ENCODE data around the gene GDNF.

- TF ChIP-seq CTCF (IDR thresholded peaks at IDR 0.05 in 4 of 5, conservative IDR thresholded peaks at IDR 0.05 in 1 of 5) (no peak), POLR2A (IDR thresholded peaks at IDR 0.05) (no peak)
These were observed 20.4 kb upstream of the GDNF start for GRCh38 chr5:37860206-37860605.

Data from gastrocnemius medialis (tissue), 4 donors.